ENCODE measurements around the gene HSF4. TPM values are rescaled to one million over a fixed set of nuclear protein-coding genes. Genes with fewer than 3 reads are reported as not detected.

HSF4 gene
- total RNA-seq, 1 experiment from 2014 or later = 2.2 TPM

DNA sequence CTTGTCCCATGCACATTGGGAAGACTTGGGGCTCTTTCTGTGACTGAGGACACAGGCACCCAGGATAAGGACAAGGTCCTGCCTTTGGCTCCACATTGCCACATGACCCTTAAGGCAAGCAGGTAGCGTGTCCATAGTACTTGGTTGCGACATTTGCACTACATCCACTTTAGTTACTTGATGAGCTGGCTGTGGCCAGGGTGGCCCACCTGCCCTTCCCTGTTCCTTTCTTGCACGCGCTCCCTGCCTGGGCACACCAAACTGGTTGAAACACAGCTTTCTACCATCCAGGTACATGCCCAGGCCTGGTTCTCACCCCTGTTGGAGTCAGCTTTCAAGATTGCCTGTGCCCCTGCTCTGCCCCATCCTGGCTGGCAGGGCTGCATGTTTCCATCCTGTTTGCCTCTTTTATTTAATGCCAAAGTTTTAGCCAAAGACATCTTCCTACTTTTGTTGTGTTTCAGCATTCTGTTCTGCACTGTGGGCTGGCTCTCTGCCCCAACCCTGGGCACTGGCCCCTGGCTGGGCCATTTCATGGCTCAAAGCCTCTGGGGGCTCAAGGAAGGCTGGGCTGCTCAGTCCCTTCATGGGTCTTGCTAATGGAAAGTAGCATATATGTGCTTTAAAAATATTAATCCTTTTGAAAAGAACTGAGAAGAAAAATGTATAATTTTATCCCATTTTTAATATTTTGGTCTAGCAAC, 17.0 kb upstream of the HSF4 start (continued):
- TF ChIP-seq, protein P1, sequence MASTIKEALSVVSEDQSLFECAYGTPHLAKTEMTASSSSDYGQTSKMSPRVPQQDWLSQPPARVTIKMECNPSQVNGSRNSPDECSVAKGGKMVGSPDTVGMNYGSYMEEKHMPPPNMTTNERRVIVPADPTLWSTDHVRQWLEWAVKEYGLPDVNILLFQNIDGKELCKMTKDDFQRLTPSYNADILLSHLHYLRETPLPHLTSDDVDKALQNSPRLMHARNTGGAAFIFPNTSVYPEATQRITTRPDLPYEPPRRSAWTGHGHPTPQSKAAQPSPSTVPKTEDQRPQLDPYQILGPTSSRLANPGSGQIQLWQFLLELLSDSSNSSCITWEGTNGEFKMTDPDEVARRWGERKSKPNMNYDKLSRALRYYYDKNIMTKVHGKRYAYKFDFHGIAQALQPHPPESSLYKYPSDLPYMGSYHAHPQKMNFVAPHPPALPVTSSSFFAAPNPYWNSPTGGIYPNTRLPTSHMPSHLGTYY (CRISPR knock-in tag; IDR thresholded peaks at IDR 0.05) = no peak
- TF ChIP-seq, protein P2, sequence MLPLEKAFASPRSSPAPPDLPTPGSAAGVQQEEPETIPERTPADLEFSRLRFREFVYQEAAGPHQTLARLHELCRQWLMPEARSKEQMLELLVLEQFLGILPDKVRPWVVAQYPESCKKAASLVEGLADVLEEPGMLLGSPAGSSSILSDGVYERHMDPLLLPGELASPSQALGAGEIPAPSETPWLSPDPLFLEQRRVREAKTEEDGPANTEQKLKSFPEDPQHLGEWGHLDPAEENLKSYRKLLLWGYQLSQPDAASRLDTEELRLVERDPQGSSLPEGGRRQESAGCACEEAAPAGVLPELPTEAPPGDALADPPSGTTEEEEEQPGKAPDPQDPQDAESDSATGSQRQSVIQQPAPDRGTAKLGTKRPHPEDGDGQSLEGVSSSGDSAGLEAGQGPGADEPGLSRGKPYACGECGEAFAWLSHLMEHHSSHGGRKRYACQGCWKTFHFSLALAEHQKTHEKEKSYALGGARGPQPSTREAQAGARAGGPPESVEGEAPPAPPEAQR (CRISPR knock-in tag; IDR thresholded peaks at IDR 0.05) = no peak
- TF ChIP-seq ESRRA (CRISPR knock-in tag; IDR thresholded peaks at IDR 0.05; ENCODE audit: borderline replicate concordance) (no peak), OVOL2 (CRISPR knock-in tag; IDR thresholded peaks at IDR 0.05; ENCODE audit: borderline replicate concordance) (no peak), ETV6 (CRISPR knock-in tag; IDR thresholded peaks at IDR 0.05) (no peak), CREB1 (CRISPR knock-in tag; IDR thresholded peaks at IDR 0.05) (no peak), ZNF219 (CRISPR knock-in tag; IDR thresholded peaks at IDR 0.05; ENCODE audit: borderline replicate concordance) (no peak)
- TF ChIP-seq, protein P3, sequence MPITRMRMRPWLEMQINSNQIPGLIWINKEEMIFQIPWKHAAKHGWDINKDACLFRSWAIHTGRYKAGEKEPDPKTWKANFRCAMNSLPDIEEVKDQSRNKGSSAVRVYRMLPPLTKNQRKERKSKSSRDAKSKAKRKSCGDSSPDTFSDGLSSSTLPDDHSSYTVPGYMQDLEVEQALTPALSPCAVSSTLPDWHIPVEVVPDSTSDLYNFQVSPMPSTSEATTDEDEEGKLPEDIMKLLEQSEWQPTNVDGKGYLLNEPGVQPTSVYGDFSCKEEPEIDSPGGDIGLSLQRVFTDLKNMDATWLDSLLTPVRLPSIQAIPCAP (CRISPR knock-in tag; IDR thresholded peaks at IDR 0.05) = no peak
- TF ChIP-seq, protein P4, sequence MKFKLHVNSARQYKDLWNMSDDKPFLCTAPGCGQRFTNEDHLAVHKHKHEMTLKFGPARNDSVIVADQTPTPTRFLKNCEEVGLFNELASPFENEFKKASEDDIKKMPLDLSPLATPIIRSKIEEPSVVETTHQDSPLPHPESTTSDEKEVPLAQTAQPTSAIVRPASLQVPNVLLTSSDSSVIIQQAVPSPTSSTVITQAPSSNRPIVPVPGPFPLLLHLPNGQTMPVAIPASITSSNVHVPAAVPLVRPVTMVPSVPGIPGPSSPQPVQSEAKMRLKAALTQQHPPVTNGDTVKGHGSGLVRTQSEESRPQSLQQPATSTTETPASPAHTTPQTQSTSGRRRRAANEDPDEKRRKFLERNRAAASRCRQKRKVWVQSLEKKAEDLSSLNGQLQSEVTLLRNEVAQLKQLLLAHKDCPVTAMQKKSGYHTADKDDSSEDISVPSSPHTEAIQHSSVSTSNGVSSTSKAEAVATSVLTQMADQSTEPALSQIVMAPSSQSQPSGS (CRISPR knock-in tag; IDR thresholded peaks at IDR 0.05; ENCODE audit: borderline replicate concordance, low read depth) = no peak
- TF ChIP-seq, protein P5, sequence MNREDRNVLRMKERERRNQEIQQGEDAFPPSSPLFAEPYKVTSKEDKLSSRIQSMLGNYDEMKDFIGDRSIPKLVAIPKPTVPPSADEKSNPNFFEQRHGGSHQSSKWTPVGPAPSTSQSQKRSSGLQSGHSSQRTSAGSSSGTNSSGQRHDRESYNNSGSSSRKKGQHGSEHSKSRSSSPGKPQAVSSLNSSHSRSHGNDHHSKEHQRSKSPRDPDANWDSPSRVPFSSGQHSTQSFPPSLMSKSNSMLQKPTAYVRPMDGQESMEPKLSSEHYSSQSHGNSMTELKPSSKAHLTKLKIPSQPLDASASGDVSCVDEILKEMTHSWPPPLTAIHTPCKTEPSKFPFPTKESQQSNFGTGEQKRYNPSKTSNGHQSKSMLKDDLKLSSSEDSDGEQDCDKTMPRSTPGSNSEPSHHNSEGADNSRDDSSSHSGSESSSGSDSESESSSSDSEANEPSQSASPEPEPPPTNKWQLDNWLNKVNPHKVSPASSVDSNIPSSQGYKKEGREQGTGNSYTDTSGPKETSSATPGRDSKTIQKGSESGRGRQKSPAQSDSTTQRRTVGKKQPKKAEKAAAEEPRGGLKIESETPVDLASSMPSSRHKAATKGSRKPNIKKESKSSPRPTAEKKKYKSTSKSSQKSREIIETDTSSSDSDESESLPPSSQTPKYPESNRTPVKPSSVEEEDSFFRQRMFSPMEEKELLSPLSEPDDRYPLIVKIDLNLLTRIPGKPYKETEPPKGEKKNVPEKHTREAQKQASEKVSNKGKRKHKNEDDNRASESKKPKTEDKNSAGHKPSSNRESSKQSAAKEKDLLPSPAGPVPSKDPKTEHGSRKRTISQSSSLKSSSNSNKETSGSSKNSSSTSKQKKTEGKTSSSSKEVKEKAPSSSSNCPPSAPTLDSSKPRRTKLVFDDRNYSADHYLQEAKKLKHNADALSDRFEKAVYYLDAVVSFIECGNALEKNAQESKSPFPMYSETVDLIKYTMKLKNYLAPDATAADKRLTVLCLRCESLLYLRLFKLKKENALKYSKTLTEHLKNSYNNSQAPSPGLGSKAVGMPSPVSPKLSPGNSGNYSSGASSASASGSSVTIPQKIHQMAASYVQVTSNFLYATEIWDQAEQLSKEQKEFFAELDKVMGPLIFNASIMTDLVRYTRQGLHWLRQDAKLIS (CRISPR knock-in tag; IDR thresholded peaks at IDR 0.05; ENCODE audit: borderline replicate concordance) = no peak

DNA sequence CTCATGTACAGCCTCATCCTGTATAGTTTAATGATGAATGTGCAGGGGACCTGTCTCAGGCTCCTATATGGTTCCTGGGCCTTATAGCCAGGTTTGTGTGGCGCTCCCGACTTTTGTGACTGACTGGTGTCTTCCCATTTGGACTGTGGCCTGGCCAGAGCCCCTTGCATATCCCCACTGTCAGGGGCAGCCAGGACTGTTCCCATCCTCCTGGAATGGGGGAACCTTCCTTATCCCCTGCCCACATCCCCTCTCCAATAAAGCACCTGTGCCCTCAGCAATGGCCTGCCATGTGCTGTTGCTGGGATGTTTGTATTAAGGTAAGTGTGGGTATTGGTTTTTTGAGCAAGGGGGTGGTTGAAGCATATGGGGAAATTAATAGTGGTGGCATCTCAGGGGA, 16.3 kb upstream of the HSF4 start:
- TF ChIP-seq HMGA2 (CRISPR knock-in tag; IDR thresholded peaks at IDR 0.05) (no peak), CREB1 (CRISPR knock-in tag; IDR thresholded peaks at IDR 0.05) (no peak)
- TF ChIP-seq, protein P6, sequence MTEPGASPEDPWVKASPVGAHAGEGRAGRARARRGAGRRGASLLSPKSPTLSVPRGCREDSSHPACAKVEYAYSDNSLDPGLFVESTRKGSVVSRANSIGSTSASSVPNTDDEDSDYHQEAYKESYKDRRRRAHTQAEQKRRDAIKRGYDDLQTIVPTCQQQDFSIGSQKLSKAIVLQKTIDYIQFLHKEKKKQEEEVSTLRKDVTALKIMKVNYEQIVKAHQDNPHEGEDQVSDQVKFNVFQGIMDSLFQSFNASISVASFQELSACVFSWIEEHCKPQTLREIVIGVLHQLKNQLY (CRISPR knock-in tag; IDR thresholded peaks at IDR 0.05) = no peak
- peaks cover 31% of the 10 kb centered on the region for H3K27me3 Mint-ChIP-seq (ENCODE audit: low read depth)
- H3K36me3 Mint-ChIP-seq = peaks cover 21% of the 10 kb centered on the region
- ChIA-PET CTCF (interaction anchor here (4.6 kb wide), 1 partner anchor 188 kb away, joined by 32 read pairs; the partner anchor contains the start of gene CES3), POLR2A (no interaction called here)
- H3K27ac Mint-ChIP-seq = no peak overlapping the region
- ATAC-seq (no peak), DNase-seq (ENCODE audit: low spot score) (no peak)
- no peaks in the 10 kb centered on the region for H3K9me3 Mint-ChIP-seq
- H3K4me3 Mint-ChIP-seq = no peak overlapping the region
- peaks cover 8% of the 10 kb centered on the region for H3K4me1 Mint-ChIP-seq
